GM21528 (cell line): ENCODE measurements around the gene CTAGE1.
"Not testable (repeated sequence)": the region's sequence is repeated elsewhere in the genome, so short reads cannot be mapped to it uniquely, and the experiment has no call there.

ENCODE experiments used
- ATAC-seq: cut with Tn5 transposase; IDR thresholded peaks from one replicate; pipeline ENCODE4 v1.9.1; 2021; ENCODE audit warnings: mild to moderate bottlenecking, moderate library complexity; ENCODE audit not compliant: unreplicated experiment, low FRiP score

Gene CTAGE1

GRCh38 chr18:22417496-22418188, at the start of gene CTAGE1:
CTAGE1 (minus strand) TSS chr18:22417915; CDS start chr18:22417811, 104 bp downstream.
- ATAC-seq: no peak

GRCh38 chr18:22466608-22467395, 49.1 kb upstream of the CTAGE1 start:
- ATAC-seq: no peak

GRCh38 chr18:22465859-22466457, 48.2 kb upstream of the CTAGE1 start:
- ATAC-seq: no peak

- no peak for ATAC-seq
Measured at GRCh38 chr18:22463076-22463475, 45.4 kb upstream of the CTAGE1 start.

GRCh38 chr18:22459491-22459890, 41.8 kb upstream of the CTAGE1 start:
- no peak for ATAC-seq

- no peak for ATAC-seq
Measured at GRCh38 chr18:22457524-22457923, 39.8 kb upstream of the CTAGE1 start.

GRCh38 chr18:22456547-22456946, 38.8 kb upstream of the CTAGE1 start:
- ATAC-seq: no peak

- ATAC-seq: no peak
Measured at GRCh38 chr18:22456116-22456480, 38.4 kb upstream of the CTAGE1 start.

- no peak for ATAC-seq
Measured at GRCh38 chr18:22455425-22456115, 37.9 kb upstream of the CTAGE1 start.

GRCh38 chr18:22453315-22453714, 35.6 kb upstream of the CTAGE1 start:
- ATAC-seq: no peak

- no peak for ATAC-seq
Measured at GRCh38 chr18:22452226-22452668, 34.5 kb upstream of the CTAGE1 start.

GRCh38 chr18:22451796-22452195, 34.1 kb upstream of the CTAGE1 start:
- ATAC-seq: no peak

GRCh38 chr18:22450766-22451165, 33.1 kb upstream of the CTAGE1 start:
- not testable (repeated sequence) for ATAC-seq

GRCh38 chr18:22450318-22450717, 32.6 kb upstream of the CTAGE1 start:
- not testable (repeated sequence) for ATAC-seq

- not testable (repeated sequence) for ATAC-seq
Measured at GRCh38 chr18:22449753-22450152, 32.0 kb upstream of the CTAGE1 start.

GRCh38 chr18:22448238-22448637, 30.5 kb upstream of the CTAGE1 start:
- no peak for ATAC-seq

- ATAC-seq: no peak
Measured at GRCh38 chr18:22447792-22448191, 30.1 kb upstream of the CTAGE1 start.

- no peak for ATAC-seq
Measured at GRCh38 chr18:22446911-22447310, 29.2 kb upstream of the CTAGE1 start.

- ATAC-seq: no peak
Measured at GRCh38 chr18:22446325-22446724, 28.6 kb upstream of the CTAGE1 start.

GRCh38 chr18:22441638-22442037, 23.9 kb upstream of the CTAGE1 start:
- ATAC-seq: no peak

- no peak for ATAC-seq
Measured at GRCh38 chr18:22439447-22439846, 21.7 kb upstream of the CTAGE1 start.
